ENCODE data around the gene SUMO3. TPM values are rescaled to one million over a fixed set of nuclear protein-coding genes. Genes with fewer than 3 reads are reported as not detected.
A peak's percentile ranks its signal among the peaks of the same experiment; 100 is the strongest.

The SUMO3 gene
- total RNA-seq, 6 experiments from 2014 or later = 33.4 to 41.2 (median 36.6) TPM

DNA sequence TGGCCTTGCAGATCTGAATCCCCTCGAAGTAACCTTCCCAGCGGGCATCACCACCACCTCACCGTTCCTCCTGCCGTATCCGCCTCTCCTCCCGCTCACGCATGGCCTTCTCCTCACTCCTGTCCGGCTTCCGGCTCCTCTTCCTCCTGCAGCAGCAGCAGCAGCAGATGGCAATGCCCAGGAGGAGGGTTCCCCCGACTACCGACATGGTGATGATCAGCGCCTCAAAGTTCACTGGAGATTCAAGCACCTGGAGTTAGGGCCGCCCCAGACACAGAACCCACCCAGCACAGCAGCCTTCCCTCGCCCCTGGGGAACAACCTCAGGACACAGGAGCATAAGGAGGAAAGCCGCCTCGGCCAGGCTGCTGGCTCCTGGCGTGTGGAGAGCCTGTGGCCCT lies 38.3 kb upstream of the SUMO3 start:
- Histone ChIP-seq H3K4me1 (peaks cover 0 to 6% (median 0%) of the 10 kb centered on the region in 4 donors), H3K4me3 (no peak overlapping the region), H3K36me3 (peaks cover 0 to 60% (median 29%) of the 10 kb centered on the region in 4 donors), H3K9me3 (no peaks in the 10 kb centered on the region), H3K27ac (no peak overlapping the region), H3K27me3 (no peaks in the 10 kb centered on the region)
- intact Hi-C loops (cut with DNase I) = no loop called here
- ATAC-seq (no peak), DNase-seq (peak in 1 of 3 donors; percentile 40)
- no peak for TF ChIP-seq POLR2A (IDR thresholded peaks at IDR 0.05)
- TF ChIP-seq CTCF (IDR thresholded peaks at IDR 0.05) = no peak
- 94% methylated on average over 9 of the region's 17 CpGs for WGBS (ENCODE audit: insufficient coverage, low coverage, low lambda C conversion rate, missing lambda C conversion rate)

DNA sequence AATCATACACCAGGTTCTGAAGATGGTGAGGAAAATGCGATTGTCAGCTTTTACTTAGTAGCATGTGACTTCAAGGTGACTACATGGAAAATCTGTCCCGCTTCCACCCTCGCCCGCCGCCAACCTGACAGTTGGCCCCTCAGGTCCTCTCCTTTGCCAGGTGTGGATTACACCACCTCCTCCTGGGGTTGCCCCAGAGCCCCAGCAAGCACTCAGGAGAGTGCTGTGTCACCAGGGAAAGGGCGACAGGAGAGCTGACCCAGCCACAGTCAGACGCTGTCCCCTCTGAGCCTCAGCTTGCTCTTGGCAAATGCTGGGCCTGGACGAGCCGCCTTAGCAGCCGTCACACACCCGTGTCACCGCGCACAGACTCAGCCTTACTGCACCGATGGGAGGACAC lies 37.7 kb upstream of the SUMO3 start:
- H3K27me3 ChIP-seq = no peaks in the 10 kb centered on the region
- H3K4me1 ChIP-seq = peaks cover 0 to 7% (median 0%) of the 10 kb centered on the region in 4 donors
- WGBS (ENCODE audit: insufficient coverage, low coverage, low lambda C conversion rate, missing lambda C conversion rate) = 71% methylated on average over 7 of the region's 14 CpGs
- peaks cover 0 to 65% (median 34%) of the 10 kb centered on the region in 4 donors for H3K36me3 ChIP-seq
- H3K4me3 ChIP-seq = no peak overlapping the region
- no peak for ATAC-seq
- H3K9me3 ChIP-seq = no peaks in the 10 kb centered on the region
- H3K27ac ChIP-seq = no peak overlapping the region
- TF ChIP-seq POLR2A (IDR thresholded peaks at IDR 0.05) (no peak), CTCF (IDR thresholded peaks at IDR 0.05) (no peak)
- DNase-seq = peak in 1 of 3 donors; percentile 39
- intact Hi-C loops (cut with DNase I) = no loop called here

DNA sequence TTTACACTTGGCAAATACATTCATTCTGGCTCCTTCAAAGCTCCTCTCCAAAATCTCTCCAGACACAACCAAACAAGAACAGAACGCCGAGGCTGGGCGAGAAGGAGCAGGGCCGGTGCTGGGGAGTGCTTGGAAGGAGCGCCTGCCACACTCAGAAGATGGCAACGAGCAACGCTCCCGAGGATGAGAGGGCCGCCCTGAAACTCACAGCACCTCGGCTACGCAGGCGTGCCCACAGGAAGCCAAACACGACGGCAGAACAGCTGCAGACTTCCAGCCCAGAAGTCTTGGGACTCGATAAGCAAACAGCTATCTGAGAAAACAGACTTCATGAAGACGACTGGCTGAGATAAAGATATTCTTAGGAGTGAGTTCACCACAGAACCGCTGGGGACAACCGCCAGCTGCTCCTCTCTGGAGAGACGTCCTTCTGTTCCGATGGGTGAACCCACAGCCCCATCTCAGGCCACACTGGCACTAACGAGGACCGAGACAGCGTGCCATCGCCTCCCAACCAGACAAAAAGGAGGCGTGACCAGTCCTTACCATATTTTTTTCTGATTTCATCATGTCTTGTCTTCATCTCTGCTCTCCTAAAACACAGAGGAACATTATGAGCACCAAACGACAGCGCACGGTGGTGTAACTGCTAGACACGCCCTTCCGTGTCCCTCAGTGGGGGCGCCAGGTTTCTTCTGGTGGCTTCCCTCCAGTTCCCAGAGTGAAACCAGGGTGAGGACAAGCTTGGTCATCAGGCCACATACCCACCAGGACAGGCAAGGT lies 37.0 kb upstream of the SUMO3 start:
- no peak for TF ChIP-seq POLR2A (IDR thresholded peaks at IDR 0.05)
- TF ChIP-seq CTCF (IDR thresholded peaks at IDR 0.05) = no peak
- Histone ChIP-seq H3K27me3 (no peaks in the 10 kb centered on the region), H3K4me1 (peaks cover 0 to 7% (median 0%) of the 10 kb centered on the region in 4 donors), H3K4me3 (no peak overlapping the region), H3K9me3 (no peaks in the 10 kb centered on the region), H3K36me3 (peaks cover 0 to 66% (median 37%) of the 10 kb centered on the region in 4 donors), H3K27ac (no peak overlapping the region)
- peak in 1 of 4 donors; percentile 8 for ATAC-seq
- intact Hi-C loops (cut with DNase I) = no loop called here
- DNase-seq = peak in 1 of 3 donors; percentile 50
- WGBS (ENCODE audit: insufficient coverage, low coverage, low lambda C conversion rate, missing lambda C conversion rate) = 72% methylated on average over 19 of the region's 31 CpGs

GRCh38 chr21:44854391-44854663 lies 36.5 kb upstream of the SUMO3 start:
- H3K27me3 ChIP-seq = no peaks in the 10 kb centered on the region
- H3K36me3 ChIP-seq = peaks cover 0 to 66% (median 38%) of the 10 kb centered on the region in 4 donors
- TF ChIP-seq POLR2A (IDR thresholded peaks at IDR 0.05) = no peak
- H3K27ac ChIP-seq = no peak overlapping the region
- WGBS (ENCODE audit: insufficient coverage, low coverage, low lambda C conversion rate, missing lambda C conversion rate) = 90% methylated on average over 6 of the region's 14 CpGs
- H3K4me3 ChIP-seq = no peak overlapping the region
- ATAC-seq (no peak), DNase-seq (peak in 1 of 3 donors; percentile 37)
- intact Hi-C loops (cut with DNase I) = no loop called here
- H3K9me3 ChIP-seq = no peaks in the 10 kb centered on the region
- peaks cover 0 to 7% (median 0%) of the 10 kb centered on the region in 4 donors for H3K4me1 ChIP-seq

GRCh38 chr21:44853601-44854390 lies 35.9 kb upstream of the SUMO3 start:
- DNase-seq (no peak), ATAC-seq (no peak)
- Histone ChIP-seq H3K27me3 (no peaks in the 10 kb centered on the region), H3K36me3 (peaks cover 0 to 64% (median 36%) of the 10 kb centered on the region in 4 donors), H3K27ac (no peak overlapping the region), H3K4me3 (no peak overlapping the region), H3K9me3 (no peaks in the 10 kb centered on the region), H3K4me1 (peaks cover 0 to 7% (median 0%) of the 10 kb centered on the region in 4 donors)
- intact Hi-C loops (cut with DNase I) = no loop called here
- WGBS (ENCODE audit: insufficient coverage, low coverage, low lambda C conversion rate, missing lambda C conversion rate) = 85% methylated on average over 10 of the region's 34 CpGs
- no peak for TF ChIP-seq CTCF (IDR thresholded peaks at IDR 0.05)
- no peak for TF ChIP-seq POLR2A (IDR thresholded peaks at IDR 0.05)
